A673 (cell line): ENCODE measurements around the gene EFS. TPM values are rescaled to one million over a fixed set of nuclear protein-coding genes. Genes with fewer than 3 reads are reported as not detected.

Source experiments
- BruUV-seq: library from RNA; stranded (reverse); fragments of 400-500 nt; replicated peaks from 2 replicates; lab custom pipeline; 2021; lab: Mats Ljungman, UMichigan
- CTCF ChIA-PET: fragments of 300-600 bp; sonication (Branson Sonifier 250); formaldehyde crosslinking; loops from one replicate; lab custom pipeline; 2022; ENCODE audit warnings: antibody characterized with exemption; lab: Charles Lee
- POLR2A ChIA-PET: fragments of 300-600 bp; sonication (Branson Sonifier 250); formaldehyde crosslinking; loops from one replicate; lab custom pipeline; 2022; ENCODE audit warnings: antibody characterized with exemption; ENCODE audit not compliant: low non-redundant PET; lab: Charles Lee
- DNase-seq: peaks from one replicate; pipeline ENCODE4 v3.0.0-alpha.2; 2015; ENCODE audit warnings: low spot score
- H3K27ac ChIP-seq: fragments of 200-600 bp; sonication (generic); 2 replicates; pipeline ENCODE4 v1.5.1; 2016; ENCODE audit warnings: mixed run types, low read depth, mild to moderate bottlenecking, mixed read lengths, antibody characterized with exemption, low read length; ENCODE audit not compliant: poor library complexity, severe bottlenecking
- H3K27me3 ChIP-seq: fragments of 200-600 bp; sonication (generic); replicated peaks from 2 replicates; pipeline ENCODE4 v1.6.1; 2017; ENCODE audit warnings: mixed run types, low read depth, mild to moderate bottlenecking, mixed read lengths, antibody characterized with exemption, low read length; ENCODE audit not compliant: insufficient read depth, poor library complexity
- H3K36me3 ChIP-seq: fragments of 200-600 bp; sonication (generic); 2 replicates; pipeline ENCODE4 v1.6.1; 2016; ENCODE audit warnings: mixed run types, mild to moderate bottlenecking, mixed read lengths, antibody characterized with exemption, low read length; ENCODE audit not compliant: insufficient read depth, poor library complexity, severe bottlenecking
- H3K4me1 ChIP-seq: fragments of 200-600 bp; sonication (generic); 2 replicates; pipeline ENCODE4 v1.6.1; 2017; ENCODE audit warnings: mixed run types, mild to moderate bottlenecking, mixed read lengths, antibody characterized with exemption, low read length; ENCODE audit not compliant: insufficient read depth, poor library complexity, severe bottlenecking
- H3K4me3 ChIP-seq: fragments of 200-600 bp; sonication (generic); 2 replicates; pipeline ENCODE4 v1.5.1; 2016; ENCODE audit warnings: low read depth, mixed run types, mild to moderate bottlenecking, mixed read lengths, low read length; ENCODE audit not compliant: poor library complexity, severe bottlenecking
- H3K9me3 ChIP-seq: fragments of 200-600 bp; sonication (generic); 2 replicates; pipeline ENCODE4 v1.6.1; 2016; ENCODE audit warnings: mixed run types, low read depth, mild to moderate bottlenecking, mixed read lengths, antibody characterized with exemption, low read length; ENCODE audit not compliant: poor library complexity, severe bottlenecking
- EZH2 ChIP-seq: fragments of 200-600 bp; sonication (generic); IDR thresholded peaks from 2 replicates; pipeline ENCODE4 v1.6.1; 2017; ENCODE audit warnings: borderline replicate concordance, low read depth, mild to moderate bottlenecking, mixed read lengths, antibody characterized with exemption, low read length; ENCODE audit not compliant: poor library complexity, severe bottlenecking
- intact Hi-C: fragments of 100-400 bp; cut with micrococcal nuclease; formaldehyde crosslinking; loops from one replicate; pipeline ENCODE4 v1.10.0; 2022; ENCODE audit not compliant: unreplicated experiment
- total RNA-seq: library from RNA; stranded (reverse); gene quantifications from 2 replicates; pipeline ENCODE4 v1.2.3, GENCODE V29; 2021
- TF ChIP-seq, protein P1 (sequence below): fragments of 300-800, 200-600 bp; sonication (generic); conservative IDR thresholded peaks from 2 replicates; pipeline ENCODE4 v1.5.1; 2017; ENCODE audit warnings: low read depth, mild to moderate bottlenecking, antibody characterized with exemption, low read length, moderate library complexity, mixed read lengths

EFS gene
- total RNA-seq, 1 experiment from 2014 or later = 55.9 TPM

DNA sequence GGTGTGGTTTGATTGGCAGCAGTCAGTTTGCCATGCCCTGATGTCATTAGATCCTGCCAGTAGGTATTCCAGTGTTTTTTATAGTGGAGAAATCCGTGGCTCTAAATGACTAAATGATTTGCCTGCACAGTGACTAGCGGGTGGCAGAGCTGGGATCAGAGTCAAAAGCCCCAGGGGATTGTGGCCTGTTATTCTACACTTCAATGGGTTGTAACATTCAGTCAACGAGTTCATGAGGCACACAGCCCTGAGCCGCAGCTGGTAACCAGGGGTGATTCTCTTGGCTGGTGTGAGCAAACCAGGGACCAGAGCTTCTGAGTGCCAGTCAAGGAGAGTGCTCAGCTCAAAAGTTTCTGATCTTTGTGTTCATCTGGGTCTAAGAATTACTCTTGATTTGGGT, 41.3 kb upstream of the EFS start:
- peaks cover 17% of the 10 kb centered on the region for H3K27me3 ChIP-seq
- DNase-seq = peak; percentile 24
- H3K36me3 ChIP-seq = no peaks in the 10 kb centered on the region
- no peak overlapping the region for H3K4me3 ChIP-seq
- no peaks in the 10 kb centered on the region for H3K4me1 ChIP-seq
- no peak overlapping the region for H3K27ac ChIP-seq
- TF ChIP-seq EZH2 = no peak
- TF ChIP-seq, protein P1, sequence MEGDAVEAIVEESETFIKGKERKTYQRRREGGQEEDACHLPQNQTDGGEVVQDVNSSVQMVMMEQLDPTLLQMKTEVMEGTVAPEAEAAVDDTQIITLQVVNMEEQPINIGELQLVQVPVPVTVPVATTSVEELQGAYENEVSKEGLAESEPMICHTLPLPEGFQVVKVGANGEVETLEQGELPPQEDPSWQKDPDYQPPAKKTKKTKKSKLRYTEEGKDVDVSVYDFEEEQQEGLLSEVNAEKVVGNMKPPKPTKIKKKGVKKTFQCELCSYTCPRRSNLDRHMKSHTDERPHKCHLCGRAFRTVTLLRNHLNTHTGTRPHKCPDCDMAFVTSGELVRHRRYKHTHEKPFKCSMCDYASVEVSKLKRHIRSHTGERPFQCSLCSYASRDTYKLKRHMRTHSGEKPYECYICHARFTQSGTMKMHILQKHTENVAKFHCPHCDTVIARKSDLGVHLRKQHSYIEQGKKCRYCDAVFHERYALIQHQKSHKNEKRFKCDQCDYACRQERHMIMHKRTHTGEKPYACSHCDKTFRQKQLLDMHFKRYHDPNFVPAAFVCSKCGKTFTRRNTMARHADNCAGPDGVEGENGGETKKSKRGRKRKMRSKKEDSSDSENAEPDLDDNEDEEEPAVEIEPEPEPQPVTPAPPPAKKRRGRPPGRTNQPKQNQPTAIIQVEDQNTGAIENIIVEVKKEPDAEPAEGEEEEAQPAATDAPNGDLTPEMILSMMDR = no peak
- intact Hi-C loops = no loop called here
- no TSS peak for BruUV-seq
- H3K9me3 ChIP-seq = no peaks in the 10 kb centered on the region
- ChIA-PET CTCF (no interaction called here), POLR2A (no interaction called here)

DNA sequence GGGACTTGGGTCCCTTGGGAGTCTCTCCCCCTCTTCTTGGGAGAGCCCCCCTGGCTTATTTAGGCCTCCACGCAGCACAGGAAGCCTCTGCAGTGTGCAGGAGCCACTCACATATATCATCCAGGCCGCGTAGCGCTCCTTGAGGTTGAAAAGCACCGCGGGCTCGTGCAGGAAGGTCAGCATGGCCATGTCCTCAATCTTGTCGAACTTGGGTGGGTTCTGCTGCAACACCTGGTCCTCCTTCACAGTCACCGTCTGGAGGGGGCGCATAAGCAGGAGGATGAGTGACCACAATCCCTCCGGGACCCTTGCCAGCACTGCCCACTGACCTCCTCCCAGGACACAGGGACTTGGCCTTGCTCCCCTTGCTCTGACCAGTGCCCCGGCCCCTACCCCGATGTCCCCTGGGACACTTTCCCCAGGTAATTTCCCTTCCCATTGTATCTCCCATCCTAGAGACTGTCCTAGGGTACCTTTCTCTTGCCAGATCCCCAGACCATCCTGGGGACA, 40.6 kb upstream of the EFS start:
- DNase-seq = no peak
- no peak overlapping the region for H3K27ac ChIP-seq
- intact Hi-C loops = no loop called here
- BruUV-seq = no TSS peak
- no peaks in the 10 kb centered on the region for H3K9me3 ChIP-seq
- ChIA-PET POLR2A (no interaction called here), CTCF (no interaction called here)
- H3K4me3 ChIP-seq = no peak overlapping the region
- peaks cover 17% of the 10 kb centered on the region for H3K27me3 ChIP-seq
- H3K4me1 ChIP-seq = no peaks in the 10 kb centered on the region
- no peak for TF ChIP-seq EZH2
- H3K36me3 ChIP-seq = no peaks in the 10 kb centered on the region

DNA sequence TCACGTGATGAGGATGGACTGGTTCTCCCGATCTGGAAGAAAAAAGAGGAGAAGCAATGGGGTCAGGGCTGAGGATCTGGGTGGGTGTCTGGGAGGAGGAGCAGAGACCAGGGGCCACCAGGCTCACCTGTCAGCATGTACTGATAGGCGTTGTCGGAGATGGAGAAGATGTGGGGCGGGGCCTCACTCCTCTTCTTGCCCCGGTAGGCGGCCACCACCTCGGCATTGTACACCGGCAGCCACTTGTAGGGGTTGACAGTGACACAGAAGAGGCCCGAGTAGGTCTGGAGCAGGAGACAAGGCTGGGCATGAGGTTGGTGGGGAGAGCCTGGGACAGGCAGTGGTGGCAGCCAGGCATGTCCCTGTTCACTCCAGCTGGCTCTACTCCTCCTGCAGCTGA, 40.1 kb upstream of the EFS start:
- ChIA-PET CTCF (no interaction called here), POLR2A (no interaction called here)
- Histone ChIP-seq H3K27ac (no peak overlapping the region), H3K4me3 (no peak overlapping the region), H3K36me3 (no peaks in the 10 kb centered on the region), H3K27me3 (peaks cover 17% of the 10 kb centered on the region), H3K4me1 (no peaks in the 10 kb centered on the region), H3K9me3 (no peaks in the 10 kb centered on the region)
- DNase-seq = no peak
- no TSS peak for BruUV-seq
- intact Hi-C loops = no loop called here
- TF ChIP-seq, protein P1 = no peak
- no peak for TF ChIP-seq EZH2

DNA sequence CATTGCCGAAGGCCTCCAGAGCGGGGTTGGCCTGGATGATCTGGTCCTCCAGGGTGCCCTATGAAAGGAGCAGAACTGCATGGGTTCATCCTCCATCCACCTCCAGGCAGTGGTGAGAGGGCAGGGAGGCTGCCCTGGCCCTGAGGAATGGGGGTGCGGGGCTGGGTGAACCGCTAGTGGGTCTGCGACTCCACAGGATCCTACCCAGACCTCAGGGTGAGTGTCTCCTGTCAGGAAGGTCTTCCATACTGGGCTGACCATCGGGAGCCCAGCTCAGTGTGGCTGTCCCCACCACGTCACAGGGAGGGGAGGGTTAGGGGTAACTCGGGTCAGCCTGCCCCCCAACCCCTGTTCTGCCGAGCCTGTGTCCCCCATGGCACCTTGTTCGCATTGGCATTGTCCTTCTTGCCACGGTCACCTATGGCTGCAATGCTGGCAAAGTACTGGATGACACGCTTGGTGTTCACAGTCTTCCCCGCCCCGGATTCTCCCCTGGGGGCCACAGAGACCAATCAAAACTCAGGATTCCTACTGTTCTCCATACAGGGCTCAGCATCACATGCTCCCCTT, 39.4 kb upstream of the EFS start:
- BruUV-seq = no TSS peak
- H3K27ac ChIP-seq = no peak overlapping the region
- ChIA-PET CTCF (no interaction called here), POLR2A (no interaction called here)
- no peak overlapping the region for H3K4me3 ChIP-seq
- no peaks in the 10 kb centered on the region for H3K36me3 ChIP-seq
- H3K27me3 ChIP-seq = peaks cover 17% of the 10 kb centered on the region
- no peaks in the 10 kb centered on the region for H3K4me1 ChIP-seq
- TF ChIP-seq EZH2 = no peak
- TF ChIP-seq, protein P1 = no peak
- H3K9me3 ChIP-seq = no peaks in the 10 kb centered on the region
- intact Hi-C loops = no loop called here
- peak; percentile 4 for DNase-seq
